HEK293T (cell line): Measurements from ENCODE around the gene RARA.

ENCODE experiments used
- CTCF ChIA-PET: fragments of 350-600 bp; formaldehyde crosslinking; extraction: SDS; loops from one replicate; lab custom pipeline; 2021; ENCODE audit warnings: antibody characterized with exemption, inconsistent platforms; lab: Yijun Ruan, JAX
- POLR2A ChIA-PET: fragments of 350-600 bp; formaldehyde crosslinking; extraction: SDS; loops from one replicate; lab custom pipeline; 2020; ENCODE audit warnings: antibody characterized with exemption, inconsistent platforms; lab: Yijun Ruan, JAX
- DNase-seq: peaks from one replicate; pipeline ENCODE4 v3.0.0; 2012; ENCODE audit warnings: mixed read lengths; ENCODE audit errors: extremely low spot score
- ARNT ChIP-seq: fragments of 450-650 bp; IDR thresholded peaks from 2 replicates; pipeline ENCODE4 v1.6.1; 2017; ENCODE audit warnings: mild to moderate bottlenecking
- BHLHE40 ChIP-seq: fragments of 450-650 bp; IDR thresholded peaks from 2 replicates; pipeline ENCODE4 v1.6.1; 2016; ENCODE audit warnings: mild to moderate bottlenecking, moderate library complexity, borderline replicate concordance
- CTBP1 ChIP-seq: fragments of 450-650 bp; IDR thresholded peaks from 2 replicates; pipeline ENCODE4 v1.6.1; 2016; ENCODE audit warnings: borderline replicate concordance
- ELF4 ChIP-seq: fragments of 450-650 bp; IDR thresholded peaks from 2 replicates; pipeline ENCODE4 v1.6.1; 2017; ENCODE audit warnings: antibody characterized with exemption
- FOXA1 ChIP-seq: fragments of 450-650 bp; IDR thresholded peaks from 2 replicates; pipeline ENCODE4 v1.6.1; 2016; ENCODE audit warnings: mild to moderate bottlenecking
- FOXK2 ChIP-seq: fragments of 450-650 bp; IDR thresholded peaks from 2 replicates; pipeline ENCODE4 v1.6.1; 2016; ENCODE audit warnings: mild to moderate bottlenecking
- FOXM1 ChIP-seq: fragments of 450-650 bp; IDR thresholded peaks from 2 replicates; pipeline ENCODE4 v1.6.1; 2017; ENCODE audit warnings: mild to moderate bottlenecking, borderline replicate concordance
- HDGF ChIP-seq: fragments of 450-650 bp; IDR thresholded peaks from 2 replicates; pipeline ENCODE4 v1.6.1; 2017; ENCODE audit warnings: antibody characterized with exemption, borderline replicate concordance
- L3MBTL2 ChIP-seq: fragments of 450-650 bp; conservative IDR thresholded peaks from 2 replicates; pipeline ENCODE4 v1.6.1; 2016; ENCODE audit warnings: mild to moderate bottlenecking
- LEF1 ChIP-seq: fragments of 450-650 bp; IDR thresholded peaks from 2 replicates; pipeline ENCODE4 v1.6.1; 2017; ENCODE audit warnings: mild to moderate bottlenecking, borderline replicate concordance
- NFRKB ChIP-seq: fragments of 450-650 bp; IDR thresholded peaks from 2 replicates; pipeline ENCODE4 v1.6.1; 2016; ENCODE audit warnings: mild to moderate bottlenecking, moderate library complexity
- PKNOX1 ChIP-seq: fragments of 450-650 bp; IDR thresholded peaks from 2 replicates; pipeline ENCODE4 v1.6.1; 2016
- SP1 ChIP-seq: fragments of 450-650 bp; IDR thresholded peaks from 2 replicates; pipeline ENCODE4 v1.6.1; 2017
- SUZ12 ChIP-seq: fragments of 450-650 bp; IDR thresholded peaks from 2 replicates; pipeline ENCODE4 v1.6.1; 2016; ENCODE audit warnings: mild to moderate bottlenecking
- TARDBP ChIP-seq: fragments of 450-650 bp; IDR thresholded peaks from 2 replicates; pipeline ENCODE4 v1.6.1; 2016
- ZNF384 ChIP-seq: fragments of 450-650 bp; IDR thresholded peaks from 2 replicates; pipeline ENCODE4 v1.6.1; 2016

Gene RARA

GRCh38 chr17:40268141-40268712 is 40.8 kb upstream of the RARA start:
- TF ChIP-seq NFRKB (no peak), CTBP1 (no peak), L3MBTL2 (no peak), ARNT (no peak), FOXK2 (no peak), BHLHE40 (no peak), TARDBP (no peak), LEF1 (no peak), FOXA1 (no peak), FOXM1 (no peak), SP1 (no peak)
- ChIA-PET CTCF (no interaction called here), POLR2A (interaction anchor here (1.2 kb wide), 1 partner anchor 15 kb away, joined by 3 read pairs; no protein-coding TSS in a partner anchor)
- no peak for DNase-seq

- ChIA-PET POLR2A (no interaction called here), CTCF (no interaction called here)
- DNase-seq, result no peak
- TF ChIP-seq SUZ12 (no peak), FOXM1 (no peak), TARDBP (no peak), CTBP1 (no peak), ELF4 (no peak)
Observed at GRCh38 chr17:40278414-40278813, 30.6 kb upstream of the RARA start.

GRCh38 chr17:40279402-40279801 is 29.6 kb upstream of the RARA start:
- TF ChIP-seq HDGF (no peak), FOXK2 (no peak), ELF4 (no peak), LEF1 (no peak), L3MBTL2 (no peak), ZNF384 (no peak), PKNOX1 (no peak)
- no peak for DNase-seq
- ChIA-PET CTCF (no interaction called here), POLR2A (no interaction called here)

GRCh38 chr17:40281663-40282062 is 27.3 kb upstream of the RARA start:
- no peak for DNase-seq

GRCh38 chr17:40283662-40284061 is 25.3 kb upstream of the RARA start:
- CTCF ChIA-PET, result interaction anchor here (0.6 to 1.1 kb wide), 4 partner anchors 22 to 74 kb away, joined by 3 to 8 read pairs (median 3); no protein-coding TSS in a partner anchor
- POLR2A ChIA-PET, result interaction anchor here (1.3 to 2.0 kb wide), 2 partner anchors 15 to 65 kb away, joined by 3 to 5 read pairs; partner anchors contain the start of gene WIPF2
- no peak for TF ChIP-seq BHLHE40
- no peak for TF ChIP-seq CTBP1
- TF ChIP-seq FOXK2, result no peak
- no peak for TF ChIP-seq FOXA1
- TF ChIP-seq LEF1, result no peak
- no peak for TF ChIP-seq ZNF384
- TF ChIP-seq SUZ12, result no peak
- no peak for TF ChIP-seq ARNT
- no peak for TF ChIP-seq NFRKB
- no peak for TF ChIP-seq SP1
- no peak for TF ChIP-seq TARDBP
- TF ChIP-seq FOXM1, result no peak
- TF ChIP-seq L3MBTL2, result no peak
- TF ChIP-seq ELF4, result no peak
- no peak for DNase-seq

More at GRCh38 chr17:40281663-40282062, 27.3 kb upstream of the RARA start:
- no peak for TF ChIP-seq LEF1
- TF ChIP-seq ELF4, result no peak
- TF ChIP-seq FOXK2, result no peak
- no peak for TF ChIP-seq FOXM1
- TF ChIP-seq SUZ12, result no peak
- TF ChIP-seq ARNT, result no peak
- no peak for TF ChIP-seq SP1
- no peak for TF ChIP-seq L3MBTL2
- TF ChIP-seq TARDBP, result no peak
- ChIA-PET CTCF (no interaction called here), POLR2A (no interaction called here)

- DNase-seq, result no peak
- ChIA-PET CTCF (interaction anchor here (0.5 to 1.1 kb wide), 6 partner anchors 21 to 75 kb away, joined by 3 to 8 read pairs (median 3); no protein-coding TSS in a partner anchor), POLR2A (interaction anchor here (2.0 kb wide), 1 partner anchor 65 kb away, joined by 5 read pairs; the partner anchor contains the start of gene WIPF2)
- TF ChIP-seq HDGF, result no peak
- TF ChIP-seq FOXK2, result no peak
- TF ChIP-seq SUZ12, result no peak
- TF ChIP-seq FOXA1, result no peak
- no peak for TF ChIP-seq NFRKB
- no peak for TF ChIP-seq PKNOX1
- no peak for TF ChIP-seq BHLHE40
- TF ChIP-seq ZNF384, result no peak
- TF ChIP-seq ELF4, result no peak
- no peak for TF ChIP-seq LEF1
- TF ChIP-seq ARNT, result no peak
- no peak for TF ChIP-seq L3MBTL2
- no peak for TF ChIP-seq CTBP1
- TF ChIP-seq FOXM1, result no peak
- no peak for TF ChIP-seq SP1
Observed at GRCh38 chr17:40284085-40284713, 24.8 kb upstream of the RARA start.
